ENCODE results near the gene BTK.

Gene BTK

DNA sequence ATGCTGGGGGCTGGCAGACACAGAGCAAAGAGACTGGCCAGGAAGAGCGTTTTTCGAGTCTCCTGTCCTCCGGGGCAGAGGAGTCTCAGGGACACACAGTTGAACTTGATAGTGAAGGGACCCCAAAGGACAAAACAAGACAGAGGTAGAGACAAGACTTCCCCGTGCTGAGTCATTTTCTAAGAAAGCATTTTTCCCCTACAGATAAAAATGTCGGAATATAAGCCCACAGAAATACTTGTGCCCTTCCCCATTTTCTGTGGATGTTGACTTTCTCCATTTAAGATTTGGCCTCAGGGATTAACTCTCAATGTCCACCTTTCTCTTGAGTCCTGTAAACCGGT is 523 bp upstream of the BTK start:
- no peaks in the 10 kb centered on the region for H3K9me3 ChIP-seq (replicated peaks in 1 of 2; ENCODE audit: control insufficient read depth in 2 of 2, insufficient read depth in 1 of 2, low read depth in 1 of 2, low read length in 2 of 2)
- no peak overlapping the region for H3K27ac ChIP-seq (replicated peaks; ENCODE audit: low read length)

GRCh38 chrX:101385026-101385684 is 836 bp downstream of the BTK start:
- DNase-seq (ENCODE audit: low spot score), result no peak
- no peak overlapping the region for H3K18ac ChIP-seq (ENCODE audit: low read length)
- H3K4me2 ChIP-seq (ENCODE audit: insufficient read depth, low read length, poor library complexity, severe bottlenecking), result no peak overlapping the region
- H3K14ac ChIP-seq (ENCODE audit: low read length), result no peak overlapping the region
- no peaks in the 10 kb centered on the region for H3K36me3 ChIP-seq (replicated peaks in 1 of 2; ENCODE audit: control insufficient read depth in 2 of 2, insufficient read depth in 2 of 2, low read length in 2 of 2)
- no peak overlapping the region for H2AK5ac ChIP-seq (ENCODE audit: low read depth, low read length)
- H2BK15ac ChIP-seq (ENCODE audit: low read length), result no peak overlapping the region
- no peaks in the 10 kb centered on the region for H3K79me1 ChIP-seq (ENCODE audit: low read depth, low read length)
- no peaks in the 10 kb centered on the region for H3K9me3 ChIP-seq (replicated peaks in 1 of 2; ENCODE audit: control insufficient read depth in 2 of 2, insufficient read depth in 1 of 2, low read depth in 1 of 2, low read length in 2 of 2)
- H3K23ac ChIP-seq (ENCODE audit: low read depth, low read length, poor library complexity), result no peak overlapping the region
- WGBS, 2 donors (ENCODE audit: extremely low coverage in 2 of 2, insufficient read length in 2 of 2, insufficient replicate concordance in 1 of 2), result no CpG with 5 or more reads among the region's 7 CpGs
- H2BK5ac ChIP-seq (ENCODE audit: low read length), result no peak overlapping the region
- H4K91ac ChIP-seq (ENCODE audit: low read depth, low read length, poor library complexity), result no peak overlapping the region
- H3K9ac ChIP-seq (ENCODE audit: low read depth, low read length, poor library complexity), result no peak overlapping the region
- no peak overlapping the region for H3K27ac ChIP-seq (replicated peaks; ENCODE audit: low read length)
- H3K4ac ChIP-seq (ENCODE audit: low read length), result no peak overlapping the region
- peak overlapping the region; percentile 29 for H2AFZ ChIP-seq (ENCODE audit: low read length)
- H2BK12ac ChIP-seq (ENCODE audit: low read length), result no peak overlapping the region
- no peak overlapping the region for H3K4me3 ChIP-seq (ENCODE audit: low read length in 2 of 2)
- H2BK120ac ChIP-seq (ENCODE audit: low read depth, low read length), result no peak overlapping the region
- H3K27me3 ChIP-seq (ENCODE audit: control insufficient read depth in 3 of 3, insufficient read depth in 3 of 3, low read depth in 1 of 3, low read length in 3 of 3), result no peaks in the 10 kb centered on the region
- H3K4me1 ChIP-seq (ENCODE audit: control insufficient read depth in 2 of 2, insufficient read depth in 1 of 2, low read depth in 1 of 2, low read length in 2 of 2), result peaks cover 0 to under 1% of the 10 kb centered on the region in 2 donors
- no peak overlapping the region for H4K8ac ChIP-seq (ENCODE audit: low read depth, low read length)

More for the DNA sequence above, 523 bp upstream of the BTK start:
- Histone ChIP-seq H3K23ac (ENCODE audit: low read depth, low read length, poor library complexity) (no peak overlapping the region), H4K8ac (ENCODE audit: low read depth, low read length) (no peak overlapping the region), H3K27me3 (ENCODE audit: control insufficient read depth in 3 of 3, insufficient read depth in 3 of 3, low read depth in 1 of 3, low read length in 3 of 3) (no peaks in the 10 kb centered on the region), H2BK12ac (ENCODE audit: low read length) (no peak overlapping the region), H2BK15ac (ENCODE audit: low read length) (no peak overlapping the region), H4K91ac (ENCODE audit: low read depth, low read length, poor library complexity) (no peak overlapping the region), H3K4me1 (ENCODE audit: control insufficient read depth in 2 of 2, insufficient read depth in 1 of 2, low read depth in 1 of 2, low read length in 2 of 2) (peaks cover 0 to 4% of the 10 kb centered on the region in 2 donors), H3K9ac (ENCODE audit: low read depth, low read length, poor library complexity) (no peak overlapping the region), H3K18ac (ENCODE audit: low read length) (no peak overlapping the region), H3K4me3 (ENCODE audit: low read length in 2 of 2) (no peak overlapping the region), H2BK120ac (ENCODE audit: low read depth, low read length) (no peak overlapping the region), H2AFZ (ENCODE audit: low read length) (peak overlapping the region; percentile 51), H3K4ac (ENCODE audit: low read length) (no peak overlapping the region), H3K14ac (ENCODE audit: low read length) (no peak overlapping the region), H3K36me3 (replicated peaks in 1 of 2; ENCODE audit: control insufficient read depth in 2 of 2, insufficient read depth in 2 of 2, low read length in 2 of 2) (peaks cover 0 to 2% of the 10 kb centered on the region in 2 donors), H2BK5ac (ENCODE audit: low read length) (no peak overlapping the region), H2AK5ac (ENCODE audit: low read depth, low read length) (no peak overlapping the region), H3K4me2 (ENCODE audit: insufficient read depth, low read length, poor library complexity, severe bottlenecking) (no peak overlapping the region), H3K79me1 (ENCODE audit: low read depth, low read length) (no peaks in the 10 kb centered on the region)
- no peak for DNase-seq (ENCODE audit: low spot score)
- WGBS, 2 donors (ENCODE audit: extremely low coverage in 2 of 2, insufficient read length in 2 of 2, insufficient replicate concordance in 1 of 2), result no CpG with 5 or more reads among the region's 6 CpGs

DNA sequence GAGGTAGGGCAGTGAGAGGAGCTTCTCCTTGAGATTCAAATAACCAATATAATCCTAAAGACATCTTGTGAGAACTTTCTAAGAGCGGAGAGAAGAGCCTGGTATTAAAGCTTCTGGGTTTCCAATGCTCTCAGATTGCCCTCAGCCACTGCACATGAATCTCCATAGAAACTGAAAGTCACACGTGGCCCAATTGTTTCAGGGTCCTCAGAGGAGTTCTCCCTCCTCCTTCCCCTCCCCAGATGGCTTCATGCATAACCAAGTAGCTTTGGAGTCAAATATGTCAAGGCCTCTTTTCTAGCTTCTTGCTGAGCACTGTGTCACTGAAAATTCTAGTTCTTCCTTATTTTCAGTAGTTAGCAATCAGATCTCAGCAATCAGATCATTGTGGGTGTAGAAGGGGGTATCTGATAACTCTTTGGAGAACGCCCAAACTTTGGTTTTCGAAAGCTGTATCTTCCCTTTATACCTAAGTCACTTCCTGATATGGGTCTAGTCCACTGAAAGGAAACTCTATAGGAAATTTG is 2.2 kb downstream of the BTK start:
- no peak overlapping the region for H2BK5ac ChIP-seq (ENCODE audit: low read length)
- H2AFZ ChIP-seq (ENCODE audit: low read length), result peak overlapping the region; percentile 79
- no peak overlapping the region for H3K4ac ChIP-seq (ENCODE audit: low read length)
- no peaks in the 10 kb centered on the region for H3K36me3 ChIP-seq (replicated peaks in 1 of 2; ENCODE audit: control insufficient read depth in 2 of 2, insufficient read depth in 2 of 2, low read length in 2 of 2)
- H3K4me3 ChIP-seq (ENCODE audit: low read length in 2 of 2), result no peak overlapping the region
- no peak overlapping the region for H3K23ac ChIP-seq (ENCODE audit: low read depth, low read length, poor library complexity)
- H3K18ac ChIP-seq (ENCODE audit: low read length), result no peak overlapping the region
- no peaks in the 10 kb centered on the region for H3K27me3 ChIP-seq (ENCODE audit: control insufficient read depth in 3 of 3, insufficient read depth in 3 of 3, low read depth in 1 of 3, low read length in 3 of 3)
- no peak overlapping the region for H3K14ac ChIP-seq (ENCODE audit: low read length)
- no CpG with 5 or more reads among the region's 4 CpGs for WGBS, 2 donors (ENCODE audit: extremely low coverage in 2 of 2, insufficient read length in 2 of 2, insufficient replicate concordance in 1 of 2)
- no peak overlapping the region for H2BK12ac ChIP-seq (ENCODE audit: low read length)
- H2BK15ac ChIP-seq (ENCODE audit: low read length), result no peak overlapping the region
- DNase-seq (ENCODE audit: low spot score), result no peak
- no peak overlapping the region for H2AK5ac ChIP-seq (ENCODE audit: low read depth, low read length)
- H3K9me3 ChIP-seq (replicated peaks in 1 of 2; ENCODE audit: control insufficient read depth in 2 of 2, insufficient read depth in 1 of 2, low read depth in 1 of 2, low read length in 2 of 2), result no peaks in the 10 kb centered on the region
- no peak overlapping the region for H3K9ac ChIP-seq (ENCODE audit: low read depth, low read length, poor library complexity)
- no peak overlapping the region for H3K4me2 ChIP-seq (ENCODE audit: insufficient read depth, low read length, poor library complexity, severe bottlenecking)
- no peak overlapping the region for H4K8ac ChIP-seq (ENCODE audit: low read depth, low read length)
- no peaks in the 10 kb centered on the region for H3K79me1 ChIP-seq (ENCODE audit: low read depth, low read length)
- no peak overlapping the region for H3K27ac ChIP-seq (replicated peaks; ENCODE audit: low read length)
- no peaks in the 10 kb centered on the region for H3K4me1 ChIP-seq (ENCODE audit: control insufficient read depth in 2 of 2, insufficient read depth in 1 of 2, low read depth in 1 of 2, low read length in 2 of 2)
- H4K91ac ChIP-seq (ENCODE audit: low read depth, low read length, poor library complexity), result no peak overlapping the region
- no peak overlapping the region for H2BK120ac ChIP-seq (ENCODE audit: low read depth, low read length)

GRCh38 chrX:101377547-101377946 is 8.4 kb downstream of the BTK start:
- no peak overlapping the region for H2BK15ac ChIP-seq (ENCODE audit: low read length)
- H3K23ac ChIP-seq (ENCODE audit: low read depth, low read length, poor library complexity), result no peak overlapping the region
- no CpG with 5 or more reads among the region's 1 CpG for WGBS, 2 donors (ENCODE audit: extremely low coverage in 2 of 2, insufficient read length in 2 of 2, insufficient replicate concordance in 1 of 2)

More at GRCh38 chrX:101377547-101377946, 8.4 kb downstream of the BTK start:
- H3K27me3 ChIP-seq (ENCODE audit: control insufficient read depth in 3 of 3, insufficient read depth in 3 of 3, low read depth in 1 of 3, low read length in 3 of 3), result peaks cover 0 to 11% (median 0%) of the 10 kb centered on the region in 3 experiments
- DNase-seq (ENCODE audit: low spot score), result no peak
- no peak overlapping the region for H2BK12ac ChIP-seq (ENCODE audit: low read length)
- no peak overlapping the region for H2AK5ac ChIP-seq (ENCODE audit: low read depth, low read length)
- no peaks in the 10 kb centered on the region for H3K9me3 ChIP-seq (replicated peaks in 1 of 2; ENCODE audit: control insufficient read depth in 2 of 2, insufficient read depth in 1 of 2, low read depth in 1 of 2, low read length in 2 of 2)
- H3K79me1 ChIP-seq (ENCODE audit: low read depth, low read length), result no peaks in the 10 kb centered on the region
- no peak overlapping the region for H4K8ac ChIP-seq (ENCODE audit: low read depth, low read length)
- no peak overlapping the region for H3K4me3 ChIP-seq (ENCODE audit: low read length in 2 of 2)
- no peaks in the 10 kb centered on the region for H3K36me3 ChIP-seq (replicated peaks in 1 of 2; ENCODE audit: control insufficient read depth in 2 of 2, insufficient read depth in 2 of 2, low read length in 2 of 2)
- H3K9ac ChIP-seq (ENCODE audit: low read depth, low read length, poor library complexity), result no peak overlapping the region
- no peak overlapping the region for H3K18ac ChIP-seq (ENCODE audit: low read length)
- no peak overlapping the region for H3K4me2 ChIP-seq (ENCODE audit: insufficient read depth, low read length, poor library complexity, severe bottlenecking)
- no peak overlapping the region for H2BK120ac ChIP-seq (ENCODE audit: low read depth, low read length)
- H3K4ac ChIP-seq (ENCODE audit: low read length), result no peak overlapping the region
- H3K27ac ChIP-seq (replicated peaks; ENCODE audit: low read length), result no peak overlapping the region
- no peak overlapping the region for H3K14ac ChIP-seq (ENCODE audit: low read length)
- H2BK5ac ChIP-seq (ENCODE audit: low read length), result no peak overlapping the region
- H4K91ac ChIP-seq (ENCODE audit: low read depth, low read length, poor library complexity), result no peak overlapping the region
- H2AFZ ChIP-seq (ENCODE audit: low read length), result peak overlapping the region; percentile 23
- no peaks in the 10 kb centered on the region for H3K4me1 ChIP-seq (ENCODE audit: control insufficient read depth in 2 of 2, insufficient read depth in 1 of 2, low read depth in 1 of 2, low read length in 2 of 2)
